Neural cell (in vitro differentiated cells): Measurements from ENCODE around the gene NFATC3.

Experiments
- EP300 ChIP-seq: fragments of 450-650 bp; conservative IDR thresholded peaks from 2 replicates; pipeline ENCODE4 v1.6.1; 2014; ENCODE audit warnings: antibody characterized with exemption, mild to moderate bottlenecking, moderate library complexity; ENCODE audit not compliant: poor library complexity, severe bottlenecking
- TF ChIP-seq, protein P1 (sequence below): fragments of 450-650 bp; IDR thresholded peaks from 2 replicates; pipeline ENCODE4 v1.5.1; 2014; ENCODE audit warnings: antibody characterized with exemption, mild to moderate bottlenecking, moderate library complexity; ENCODE audit not compliant: poor library complexity, severe bottlenecking

DNA sequence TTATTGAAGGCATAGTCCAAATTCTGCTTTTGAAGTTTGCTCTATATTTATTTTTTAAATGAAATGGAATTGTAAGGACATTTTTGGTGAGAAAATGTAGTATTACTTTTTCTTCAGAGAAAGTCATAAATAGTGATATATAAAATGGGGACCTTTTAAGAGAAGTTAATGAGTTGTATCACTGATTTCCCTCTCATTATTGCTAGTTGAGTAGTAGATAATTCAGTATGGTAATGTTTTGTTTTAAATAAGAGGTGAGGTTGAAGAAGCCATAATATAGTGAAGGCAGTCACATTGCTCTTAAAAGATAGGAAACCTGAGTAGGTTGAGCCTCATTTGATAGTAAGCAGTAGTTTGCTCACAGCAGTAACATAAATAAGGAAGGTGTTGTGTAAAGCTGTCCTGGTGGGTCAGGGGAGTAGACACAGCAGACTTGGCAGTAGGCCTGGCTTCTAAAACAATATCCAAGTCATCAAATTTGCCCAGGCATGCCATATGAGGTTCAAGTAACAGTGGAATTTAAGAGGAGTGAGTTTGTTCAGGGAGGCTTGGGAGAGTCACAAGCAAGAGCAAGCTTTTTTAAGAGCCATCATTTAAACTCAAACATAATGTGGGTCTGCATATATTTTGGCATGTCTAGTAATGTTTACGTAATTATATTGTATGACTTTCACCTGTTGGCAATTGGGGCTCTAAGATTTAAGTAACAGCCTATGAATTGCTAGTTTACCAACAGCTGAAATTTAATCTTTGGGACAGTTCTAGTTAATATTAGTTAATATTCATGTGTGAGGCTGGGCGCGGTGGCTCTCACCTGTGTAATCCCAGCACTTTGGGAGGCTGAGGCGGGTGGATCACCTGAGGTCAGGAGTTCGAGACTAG lies 6.5 kb downstream of the NFATC3 start:
- TF ChIP-seq, protein P1, sequence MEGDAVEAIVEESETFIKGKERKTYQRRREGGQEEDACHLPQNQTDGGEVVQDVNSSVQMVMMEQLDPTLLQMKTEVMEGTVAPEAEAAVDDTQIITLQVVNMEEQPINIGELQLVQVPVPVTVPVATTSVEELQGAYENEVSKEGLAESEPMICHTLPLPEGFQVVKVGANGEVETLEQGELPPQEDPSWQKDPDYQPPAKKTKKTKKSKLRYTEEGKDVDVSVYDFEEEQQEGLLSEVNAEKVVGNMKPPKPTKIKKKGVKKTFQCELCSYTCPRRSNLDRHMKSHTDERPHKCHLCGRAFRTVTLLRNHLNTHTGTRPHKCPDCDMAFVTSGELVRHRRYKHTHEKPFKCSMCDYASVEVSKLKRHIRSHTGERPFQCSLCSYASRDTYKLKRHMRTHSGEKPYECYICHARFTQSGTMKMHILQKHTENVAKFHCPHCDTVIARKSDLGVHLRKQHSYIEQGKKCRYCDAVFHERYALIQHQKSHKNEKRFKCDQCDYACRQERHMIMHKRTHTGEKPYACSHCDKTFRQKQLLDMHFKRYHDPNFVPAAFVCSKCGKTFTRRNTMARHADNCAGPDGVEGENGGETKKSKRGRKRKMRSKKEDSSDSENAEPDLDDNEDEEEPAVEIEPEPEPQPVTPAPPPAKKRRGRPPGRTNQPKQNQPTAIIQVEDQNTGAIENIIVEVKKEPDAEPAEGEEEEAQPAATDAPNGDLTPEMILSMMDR = no peak
- TF ChIP-seq EP300 = no peak
